Measurements from ENCODE around the gene EID2.

DNA sequence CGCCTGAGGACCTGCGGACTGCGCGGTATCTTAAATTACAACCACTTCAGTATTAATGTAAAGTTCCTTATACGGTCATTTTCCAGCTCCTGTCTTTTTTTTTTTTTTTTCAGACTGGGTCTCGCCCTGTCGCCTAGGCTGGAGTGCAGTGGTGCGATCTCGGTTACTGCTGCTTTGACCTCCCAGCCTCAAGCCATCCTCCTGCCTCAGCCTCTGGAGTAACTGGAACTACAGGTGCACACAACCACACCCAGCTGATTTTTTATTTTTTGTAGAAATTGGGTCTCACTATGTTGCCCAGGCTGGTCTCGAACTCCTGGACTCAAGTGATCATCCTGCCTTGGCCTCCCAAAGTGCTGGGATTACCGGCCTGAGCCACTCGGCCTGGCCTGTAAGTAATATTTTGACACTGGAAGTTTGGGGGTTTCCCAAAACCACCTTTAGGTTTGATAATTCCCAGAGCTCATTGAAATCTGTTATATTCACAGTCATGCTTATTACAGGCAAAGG lies 6.9 kb downstream of the EID2 start:
- TF ChIP-seq, protein P1, sequence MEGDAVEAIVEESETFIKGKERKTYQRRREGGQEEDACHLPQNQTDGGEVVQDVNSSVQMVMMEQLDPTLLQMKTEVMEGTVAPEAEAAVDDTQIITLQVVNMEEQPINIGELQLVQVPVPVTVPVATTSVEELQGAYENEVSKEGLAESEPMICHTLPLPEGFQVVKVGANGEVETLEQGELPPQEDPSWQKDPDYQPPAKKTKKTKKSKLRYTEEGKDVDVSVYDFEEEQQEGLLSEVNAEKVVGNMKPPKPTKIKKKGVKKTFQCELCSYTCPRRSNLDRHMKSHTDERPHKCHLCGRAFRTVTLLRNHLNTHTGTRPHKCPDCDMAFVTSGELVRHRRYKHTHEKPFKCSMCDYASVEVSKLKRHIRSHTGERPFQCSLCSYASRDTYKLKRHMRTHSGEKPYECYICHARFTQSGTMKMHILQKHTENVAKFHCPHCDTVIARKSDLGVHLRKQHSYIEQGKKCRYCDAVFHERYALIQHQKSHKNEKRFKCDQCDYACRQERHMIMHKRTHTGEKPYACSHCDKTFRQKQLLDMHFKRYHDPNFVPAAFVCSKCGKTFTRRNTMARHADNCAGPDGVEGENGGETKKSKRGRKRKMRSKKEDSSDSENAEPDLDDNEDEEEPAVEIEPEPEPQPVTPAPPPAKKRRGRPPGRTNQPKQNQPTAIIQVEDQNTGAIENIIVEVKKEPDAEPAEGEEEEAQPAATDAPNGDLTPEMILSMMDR (IDR thresholded peaks at IDR 0.05), result no peak
- TF ChIP-seq POLR2A (IDR thresholded peaks at IDR 0.05), result no peak
